Activated naive CD8-positive, alpha-beta T cell (primary cell): ENCODE measurements around the gene KRTAP12-3.
"Not testable (repeated sequence)": the region's sequence is repeated elsewhere in the genome, so short reads cannot be mapped to it uniquely, and the experiment has no call there.

ENCODE experiments used
- H3K27ac Mint-ChIP-seq: one replicate; pipeline ENCODE4 v1.8.0; 2021; ENCODE audit warnings: mixed read lengths
- H3K27me3 Mint-ChIP-seq: one replicate; pipeline ENCODE4 v1.8.0; 2021; ENCODE audit warnings: mixed read lengths
- H3K36me3 Mint-ChIP-seq: one replicate; pipeline ENCODE4 v1.8.0; 2021; ENCODE audit warnings: mixed read lengths
- H3K4me1 Mint-ChIP-seq: one replicate; pipeline ENCODE4 v1.8.0; 2021; ENCODE audit warnings: low read depth, mixed read lengths
- H3K4me3 Mint-ChIP-seq: one replicate; pipeline ENCODE4 v1.8.0; 2021; ENCODE audit warnings: mild to moderate bottlenecking, mixed read lengths
- H3K9me3 Mint-ChIP-seq: one replicate; pipeline ENCODE4 v1.8.0; 2021; ENCODE audit warnings: low read depth, mixed read lengths

KRTAP12-3 gene

DNA sequence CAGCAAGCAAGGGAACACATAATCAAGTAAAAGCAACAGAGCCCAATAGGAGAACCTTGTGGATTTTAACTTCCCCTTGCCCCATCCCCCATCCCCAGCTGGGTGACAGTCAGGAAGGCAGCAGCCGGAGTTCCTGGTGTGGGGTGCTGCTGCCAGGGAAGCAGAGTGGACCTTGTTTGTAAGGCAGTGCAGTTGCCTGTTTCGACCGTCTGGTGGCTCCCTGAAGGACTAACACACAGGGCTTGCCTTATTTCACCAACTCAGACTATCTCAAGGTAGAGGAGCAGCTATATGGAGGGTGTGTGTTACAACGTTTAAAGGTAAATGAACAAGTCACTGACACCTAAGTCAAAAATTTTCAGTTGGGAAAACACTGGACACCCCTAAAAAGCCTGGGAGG is 39.2 kb upstream of the KRTAP12-3 start:
- no peaks in the 10 kb centered on the region for H3K27me3 Mint-ChIP-seq
- peaks cover 32% of the 10 kb centered on the region for H3K9me3 Mint-ChIP-seq
- H3K4me3 Mint-ChIP-seq: peak overlapping the region; percentile 75
- peaks cover 27% of the 10 kb centered on the region for H3K36me3 Mint-ChIP-seq
- peak overlapping the region; percentile 95 for H3K27ac Mint-ChIP-seq
- H3K4me1 Mint-ChIP-seq: peaks cover 52% of the 10 kb centered on the region

DNA sequence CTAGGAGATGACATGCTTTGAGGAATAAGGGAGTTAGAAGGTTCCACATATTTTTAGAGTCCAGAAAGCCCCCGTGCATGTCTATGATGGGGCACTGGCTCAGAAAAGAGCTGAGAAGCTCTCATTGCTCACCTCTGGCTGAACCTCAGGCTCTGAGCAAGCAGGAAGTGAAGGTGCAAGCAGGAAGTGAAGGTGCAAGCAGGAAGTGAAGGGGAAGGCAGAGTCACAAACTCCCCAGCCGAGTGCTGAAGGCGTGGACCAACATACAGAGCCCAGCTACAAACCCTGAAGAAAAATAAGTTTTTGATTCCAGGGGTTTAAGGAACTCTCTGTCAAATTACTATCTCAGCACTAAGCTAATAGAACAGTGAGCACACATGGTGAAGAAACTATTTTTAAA is 38.8 kb upstream of the KRTAP12-3 start:
- Mint-ChIP-seq H3K4me1 (peaks cover 52% of the 10 kb centered on the region), H3K36me3 (peaks cover 28% of the 10 kb centered on the region), H3K27me3 (no peaks in the 10 kb centered on the region), H3K4me3 (peak overlapping the region; percentile 75), H3K9me3 (peaks cover 36% of the 10 kb centered on the region), H3K27ac (peak overlapping the region; percentile 95)

DNA sequence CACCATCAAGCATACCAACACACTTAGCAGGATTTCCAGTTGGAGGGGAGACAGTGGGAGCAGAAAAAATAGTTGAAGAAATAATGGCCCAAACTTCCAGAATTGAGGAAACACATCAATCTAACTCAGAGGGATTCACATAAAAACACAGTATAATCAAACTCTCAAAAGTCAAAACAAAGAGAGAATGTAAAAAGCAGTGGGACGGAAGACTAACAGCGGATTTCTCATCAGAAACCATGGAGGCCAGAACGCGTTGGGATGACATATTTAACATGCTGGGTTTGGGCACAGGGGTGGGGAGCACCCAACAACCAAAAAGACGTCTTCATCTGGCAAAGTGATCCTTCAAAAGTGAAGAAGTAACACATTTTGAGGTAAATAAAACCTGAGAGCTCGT is 37.8 kb upstream of the KRTAP12-3 start:
- Mint-ChIP-seq H3K36me3 (peaks cover 36% of the 10 kb centered on the region), H3K9me3 (peaks cover 42% of the 10 kb centered on the region), H3K27ac (peak overlapping the region; percentile 95), H3K4me1 (peaks cover 50% of the 10 kb centered on the region), H3K4me3 (no peak overlapping the region), H3K27me3 (no peaks in the 10 kb centered on the region)

DNA sequence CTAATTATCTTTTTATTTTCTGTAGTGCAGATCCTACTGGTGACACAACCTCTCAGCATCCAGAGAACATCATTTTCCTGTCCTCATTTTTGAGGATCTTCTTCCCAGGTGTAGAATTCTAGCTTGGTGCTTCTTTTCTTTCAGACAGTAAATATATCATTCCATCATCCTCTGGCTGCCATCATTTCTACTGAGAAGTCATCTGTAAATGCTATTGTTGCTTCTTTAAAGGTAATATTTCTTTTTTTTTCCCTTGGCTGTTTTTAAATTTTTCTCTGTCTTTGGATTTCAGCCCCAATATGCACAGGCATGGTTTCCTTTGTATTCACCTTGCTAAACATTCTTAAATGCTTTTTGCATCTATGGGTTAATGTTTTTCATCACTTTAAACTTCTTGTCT is 34.2 kb upstream of the KRTAP12-3 start:
- Mint-ChIP-seq H3K27ac (no peak overlapping the region), H3K4me1 (peaks cover 38% of the 10 kb centered on the region), H3K4me3 (no peak overlapping the region), H3K27me3 (no peaks in the 10 kb centered on the region), H3K9me3 (peaks cover 42% of the 10 kb centered on the region), H3K36me3 (peaks cover 36% of the 10 kb centered on the region)

DNA sequence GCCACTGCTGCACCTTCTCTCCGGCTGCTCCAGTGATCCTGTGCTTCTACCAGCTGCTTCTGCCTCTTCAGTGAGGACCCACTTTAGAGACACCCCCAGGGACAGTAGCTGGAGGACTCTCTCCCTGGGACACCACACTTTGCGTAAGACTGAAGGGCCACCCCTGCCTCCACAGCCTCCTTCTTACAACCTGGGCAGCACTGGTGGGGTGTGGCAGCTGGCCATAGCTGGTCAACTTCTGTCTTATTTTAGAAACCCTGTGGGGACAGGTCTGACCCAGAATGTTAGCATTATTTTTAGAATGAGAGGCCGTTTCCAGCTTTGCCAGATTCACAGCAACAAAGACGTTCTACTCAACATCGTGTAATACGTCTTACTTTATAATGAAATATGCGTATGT is 32.0 kb upstream of the KRTAP12-3 start:
- Mint-ChIP-seq H3K27me3 (no peaks in the 10 kb centered on the region), H3K9me3 (peaks cover 29% of the 10 kb centered on the region), H3K36me3 (peaks cover 23% of the 10 kb centered on the region), H3K27ac (no peak overlapping the region), H3K4me3 (no peak overlapping the region), H3K4me1 (peaks cover 34% of the 10 kb centered on the region)

DNA sequence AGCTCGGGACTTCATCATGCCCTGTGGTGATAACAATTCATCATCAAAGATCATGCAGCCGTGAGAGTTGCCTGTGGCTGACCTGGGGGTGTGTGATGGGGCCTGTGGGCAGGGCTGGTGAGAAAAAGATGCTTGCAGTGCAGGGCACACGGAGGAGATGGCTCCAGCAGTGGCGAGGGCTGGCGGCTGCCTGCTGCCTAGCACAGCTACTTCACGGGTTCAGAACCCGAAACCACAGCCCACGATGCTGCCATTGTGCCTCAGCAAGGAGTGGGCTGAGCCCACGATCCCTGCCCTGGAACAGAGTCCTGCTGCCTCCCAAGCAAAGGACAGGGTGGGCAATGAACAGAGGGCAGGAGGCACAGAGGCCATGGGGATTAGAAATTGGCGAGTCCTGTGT is 31.5 kb upstream of the KRTAP12-3 start:
- H3K9me3 Mint-ChIP-seq: peaks cover 32% of the 10 kb centered on the region

DNA sequence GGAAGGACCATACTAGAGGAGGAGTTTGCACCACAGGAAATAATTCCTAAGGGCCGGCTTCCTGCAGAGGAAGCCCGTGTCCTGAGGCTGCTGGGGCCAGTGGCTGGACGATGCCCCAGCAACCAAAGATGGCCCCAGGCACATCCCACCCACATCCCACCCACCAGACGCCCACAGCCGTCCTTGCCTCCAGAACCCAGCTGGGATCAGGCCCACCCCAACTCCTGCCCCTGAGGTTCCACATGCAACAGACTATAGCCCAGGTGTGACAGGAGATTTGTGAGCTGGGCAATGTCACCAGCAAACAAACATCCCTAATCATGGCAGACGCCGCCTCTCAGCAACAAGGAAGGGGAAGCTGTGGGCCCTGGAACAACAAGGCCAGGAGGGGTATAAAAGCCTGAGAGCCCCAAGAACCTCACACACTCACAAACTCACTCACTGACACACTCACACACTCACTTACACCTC is 31.0 kb upstream of the KRTAP12-3 start, which contains the start of gene KRTAP10-9:
KRTAP10-9 (plus strand) TSS at position 421 of the 471 bp plus-strand sequence. CDS start 79 bp downstream, outside the sequence.
- Mint-ChIP-seq H3K4me3 (peak within 1 kb of the TSS; percentile 27), H3K27me3 (no peaks in the 10 kb centered on the region), H3K4me1 (peaks cover 36% of the 10 kb centered on the region), H3K36me3 (peaks cover 27% of the 10 kb centered on the region), H3K27ac (peak within 1 kb of the TSS; percentile 34), H3K9me3 (peaks cover 34% of the 10 kb centered on the region)

More for the DNA sequence above, 31.5 kb upstream of the KRTAP12-3 start:
- H3K4me1 Mint-ChIP-seq: peaks cover 36% of the 10 kb centered on the region
- H3K27me3 Mint-ChIP-seq: no peaks in the 10 kb centered on the region
- no peak overlapping the region for H3K4me3 Mint-ChIP-seq
- peak overlapping the region; percentile 34 for H3K27ac Mint-ChIP-seq
- H3K36me3 Mint-ChIP-seq: peaks cover 26% of the 10 kb centered on the region

DNA sequence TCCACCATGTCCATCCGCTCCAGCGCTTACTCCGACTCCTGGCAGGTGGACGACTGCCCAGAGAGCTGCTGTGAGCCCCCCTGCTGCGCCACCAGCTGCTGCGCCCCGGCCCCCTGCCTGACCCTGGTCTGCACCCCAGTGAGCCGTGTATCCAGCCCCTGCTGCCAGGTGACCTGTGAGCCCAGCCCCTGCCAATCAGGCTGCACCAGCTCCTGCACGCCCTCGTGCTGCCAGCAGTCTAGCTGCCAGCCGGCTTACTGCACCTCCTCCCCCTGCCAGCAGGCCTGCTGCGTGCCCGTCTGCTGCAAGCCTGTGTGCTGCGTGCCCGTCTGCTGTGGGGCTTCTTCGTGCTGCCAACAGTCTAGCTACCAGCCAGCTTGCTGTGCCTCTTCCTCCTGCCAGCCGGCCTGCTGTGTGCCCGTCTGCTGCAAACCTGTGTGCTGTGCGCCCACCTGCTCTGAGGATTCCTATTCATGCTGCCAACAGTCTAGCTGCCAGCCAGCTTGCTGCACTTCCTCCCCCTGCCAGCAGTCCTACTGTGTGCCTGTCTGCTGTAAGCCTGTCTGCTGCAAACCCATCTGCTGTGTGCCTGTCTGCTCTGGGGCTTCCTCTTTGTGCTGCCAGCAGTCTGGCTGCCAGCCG is 30.4 kb upstream of the KRTAP12-3 start:
- Mint-ChIP-seq H3K4me1 (peaks cover 36% of the 10 kb centered on the region), H3K36me3 (peaks cover 28% of the 10 kb centered on the region), H3K4me3 (peak overlapping the region; percentile 27), H3K9me3 (peaks cover 38% of the 10 kb centered on the region)
- H3K27me3 Mint-ChIP-seq, H3K27ac Mint-ChIP-seq: not testable (repeated sequence)

DNA sequence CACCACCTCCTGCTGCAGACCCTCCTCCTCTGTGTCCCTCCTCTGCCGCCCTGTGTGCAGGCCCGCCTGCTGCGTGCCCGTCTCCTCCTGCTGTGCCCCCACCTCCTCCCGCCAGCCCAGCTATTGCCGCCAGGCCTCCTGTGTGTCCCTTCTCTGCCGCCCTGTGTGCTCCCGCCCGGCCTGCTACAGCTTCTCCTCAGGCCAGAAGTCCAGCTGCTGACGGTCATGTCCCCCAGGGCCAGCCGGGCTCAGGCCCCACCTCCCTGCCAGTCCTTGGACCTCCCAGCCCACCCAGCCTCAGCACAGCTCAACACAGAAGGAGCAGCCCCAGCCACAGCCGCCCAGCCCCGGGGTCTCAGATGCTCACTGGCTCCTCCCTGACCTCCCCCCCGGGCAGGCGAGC is 29.9 kb upstream of the KRTAP12-3 start:
- Mint-ChIP-seq H3K4me1 (peaks cover 36% of the 10 kb centered on the region), H3K36me3 (peaks cover 24% of the 10 kb centered on the region), H3K9me3 (peaks cover 34% of the 10 kb centered on the region)
- H3K27me3 Mint-ChIP-seq, H3K27ac Mint-ChIP-seq, H3K4me3 Mint-ChIP-seq: not testable (repeated sequence)

DNA sequence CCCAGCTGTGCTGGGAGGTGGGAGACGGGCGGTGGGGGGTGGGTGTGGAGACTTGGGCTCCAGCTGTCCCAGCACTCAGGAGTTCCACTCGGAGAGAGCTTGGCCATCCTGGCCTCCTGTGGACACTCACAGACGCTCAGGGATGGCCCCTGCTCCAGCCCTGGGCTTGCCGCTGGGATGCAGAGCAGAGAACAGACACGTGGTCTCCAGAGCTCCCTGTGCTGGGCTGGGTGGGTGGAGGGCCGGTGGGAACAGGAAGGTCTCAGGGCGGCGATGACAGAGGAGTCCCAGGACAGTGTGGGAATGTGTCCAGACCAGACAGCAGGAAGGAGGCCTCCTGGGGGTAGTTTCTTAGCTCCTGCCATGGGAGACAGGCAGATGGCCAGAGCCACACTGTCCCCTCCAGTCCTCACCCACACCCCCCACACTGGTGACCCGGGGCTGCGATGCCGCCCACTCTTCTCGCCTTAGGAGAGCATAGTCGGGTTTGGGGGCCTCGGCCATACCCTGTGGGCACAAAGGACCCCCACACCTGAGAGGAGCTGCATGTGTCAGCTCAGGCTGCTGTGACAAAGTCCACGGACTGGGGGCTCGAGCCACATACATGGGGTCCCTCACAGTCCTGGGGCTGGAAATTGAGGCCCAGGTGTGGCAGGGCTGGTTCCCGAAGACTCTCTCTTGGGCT is 28.9 kb upstream of the KRTAP12-3 start:
- H3K27me3 Mint-ChIP-seq: no peaks in the 10 kb centered on the region
- peaks cover 36% of the 10 kb centered on the region for H3K4me1 Mint-ChIP-seq
- peaks cover 24% of the 10 kb centered on the region for H3K36me3 Mint-ChIP-seq
- no peak overlapping the region for H3K4me3 Mint-ChIP-seq
- H3K9me3 Mint-ChIP-seq: peaks cover 24% of the 10 kb centered on the region
- H3K27ac Mint-ChIP-seq: no peak overlapping the region

DNA sequence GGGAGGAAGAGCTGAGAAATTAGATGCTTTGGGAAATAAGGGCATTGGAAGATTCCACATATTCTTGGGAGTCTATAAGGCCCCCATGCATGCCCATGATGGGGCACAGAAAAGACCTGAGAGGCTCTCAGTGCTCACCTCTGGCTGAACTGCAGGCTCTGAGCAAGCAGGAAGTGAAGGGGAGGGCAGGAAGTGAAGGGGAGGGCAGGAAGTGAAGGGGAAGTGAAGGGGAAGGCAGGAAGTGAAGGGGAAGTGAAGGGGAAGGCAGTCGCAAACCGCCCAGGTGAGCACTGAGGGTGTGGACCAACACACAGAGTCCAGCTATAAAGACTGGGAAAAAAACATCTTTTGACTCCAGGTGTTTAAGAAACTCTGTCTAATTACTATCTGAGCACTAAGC is 27.3 kb upstream of the KRTAP12-3 start:
- peaks cover 17% of the 10 kb centered on the region for H3K9me3 Mint-ChIP-seq
- peaks cover 35% of the 10 kb centered on the region for H3K4me1 Mint-ChIP-seq
- no peaks in the 10 kb centered on the region for H3K27me3 Mint-ChIP-seq
- peak overlapping the region; percentile 86 for H3K27ac Mint-ChIP-seq
- H3K4me3 Mint-ChIP-seq: peak overlapping the region; percentile 43
- peaks cover 16% of the 10 kb centered on the region for H3K36me3 Mint-ChIP-seq

DNA sequence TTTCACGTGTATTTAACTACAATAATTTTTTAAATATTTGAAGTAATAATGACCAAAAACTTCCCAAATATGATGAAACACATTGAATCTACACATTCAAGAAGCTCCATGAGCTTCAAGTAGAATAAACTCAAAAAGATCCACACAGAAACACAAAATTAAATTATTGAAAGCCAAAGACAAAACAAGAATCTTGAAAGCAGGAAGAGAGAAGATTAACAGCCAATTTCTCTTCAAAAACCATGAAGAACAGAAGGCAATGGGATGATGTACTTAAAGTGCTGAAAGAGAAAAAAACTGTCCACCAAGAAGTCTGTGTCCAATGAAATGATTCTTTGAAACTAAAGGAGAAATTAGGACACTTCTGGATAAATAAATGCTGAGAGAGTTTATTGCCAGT is 25.7 kb upstream of the KRTAP12-3 start:
- Mint-ChIP-seq H3K36me3 (peaks cover 16% of the 10 kb centered on the region), H3K9me3 (peaks cover 17% of the 10 kb centered on the region), H3K4me3 (no peak overlapping the region), H3K27me3 (no peaks in the 10 kb centered on the region), H3K4me1 (peaks cover 24% of the 10 kb centered on the region), H3K27ac (no peak overlapping the region)

DNA sequence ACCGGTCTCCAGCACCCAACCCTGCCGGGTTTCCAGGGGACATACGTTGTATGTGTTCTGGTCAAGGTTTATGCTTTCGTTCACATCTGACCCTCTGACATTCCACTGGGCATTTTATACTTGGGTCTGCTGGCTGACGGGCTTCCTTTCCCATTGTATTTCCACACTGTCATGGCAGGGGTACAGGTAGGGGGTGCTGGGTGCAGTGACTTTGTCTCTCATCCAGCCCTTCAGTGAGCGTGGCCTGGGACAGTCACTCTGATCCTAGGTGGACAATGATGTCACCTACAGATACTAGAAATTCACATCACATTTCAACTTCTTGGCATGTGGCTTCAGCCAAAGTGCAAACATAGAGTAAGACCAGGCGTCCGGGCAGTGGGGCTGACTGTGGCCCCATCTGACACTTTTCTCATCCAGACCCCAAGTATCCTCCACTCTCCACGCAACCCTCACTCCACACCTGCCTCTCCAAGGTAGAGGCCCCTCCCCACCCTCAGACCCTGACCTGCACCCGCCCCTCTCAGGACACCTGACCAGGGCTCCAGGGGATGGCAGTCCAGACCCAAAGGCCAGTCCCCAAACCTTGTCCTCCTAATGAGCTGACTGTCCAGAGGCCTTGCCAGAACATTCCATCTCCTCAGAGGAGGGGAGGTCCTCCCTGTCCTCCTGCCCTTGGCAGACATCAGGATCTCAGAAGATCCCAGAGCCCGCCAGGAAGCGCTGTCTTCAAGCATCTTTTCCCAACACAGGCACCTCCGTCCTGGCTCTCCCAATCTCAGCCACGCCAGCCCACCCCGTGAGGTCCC is 21.3 kb upstream of the KRTAP12-3 start:
- H3K9me3 Mint-ChIP-seq: peaks cover 18% of the 10 kb centered on the region
- H3K4me1 Mint-ChIP-seq: no peaks in the 10 kb centered on the region
- H3K27me3 Mint-ChIP-seq: no peaks in the 10 kb centered on the region
- H3K27ac Mint-ChIP-seq: no peak overlapping the region
- no peak overlapping the region for H3K4me3 Mint-ChIP-seq
- H3K36me3 Mint-ChIP-seq: peaks cover 13% of the 10 kb centered on the region

DNA sequence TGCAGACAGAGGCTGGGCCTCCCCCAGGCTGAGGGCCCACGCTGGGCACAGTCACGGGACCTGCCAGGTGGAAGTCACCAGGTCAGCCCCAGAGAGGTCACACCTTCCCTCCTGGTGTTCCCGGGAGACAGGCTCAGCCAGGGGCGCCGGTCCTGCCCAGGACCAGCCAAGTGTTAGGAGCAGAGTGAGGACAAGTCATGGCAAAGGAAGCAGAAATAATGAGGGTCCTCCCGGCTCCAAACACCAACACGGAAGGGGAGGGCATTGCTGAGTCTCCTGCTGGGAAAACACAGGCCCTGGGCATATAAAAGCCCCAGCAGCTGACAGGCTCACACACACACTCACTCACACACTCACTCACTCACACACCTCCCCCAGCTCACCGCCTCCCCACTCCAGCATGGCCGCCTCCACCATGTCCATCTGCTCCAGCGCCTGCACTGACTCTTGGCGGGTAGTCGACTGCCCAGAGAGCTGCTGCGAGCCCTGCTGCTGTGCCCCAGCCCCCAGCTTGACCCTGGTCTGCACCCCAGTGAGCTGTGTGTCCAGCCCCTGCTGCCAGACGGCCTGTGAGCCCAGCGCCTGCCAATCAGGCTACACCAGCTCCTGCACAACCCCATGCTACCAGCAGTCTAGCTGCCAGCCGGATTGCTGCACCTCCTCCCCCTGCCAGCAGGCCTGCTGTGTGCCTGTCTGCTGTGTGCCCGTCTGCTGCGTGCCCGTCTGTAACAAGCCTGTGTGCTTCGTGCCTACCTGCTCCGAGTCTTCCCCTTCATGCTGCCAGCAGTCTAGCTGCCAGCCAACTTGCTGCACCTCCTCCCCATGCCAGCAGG is 20.5 kb upstream of the KRTAP12-3 start, which contains the start of gene KRTAP10-10:
KRTAP10-10 (plus strand) TSS at position 339 of the 833 bp plus-strand sequence; CDS start at position 401, 62 bp downstream.
- Mint-ChIP-seq H3K4me1 (no peaks in the 10 kb centered on the region), H3K36me3 (peaks cover 12% of the 10 kb centered on the region), H3K9me3 (peaks cover 11% of the 10 kb centered on the region), H3K4me3 (no peak within 1 kb of the TSS), H3K27ac (no peak within 1 kb of the TSS), H3K27me3 (no peaks in the 10 kb centered on the region)
